Fibroblast of pulmonary artery (primary cell): Measurements from ENCODE around the gene GLIS1.

Experiments
- DNase-seq: peaks from one replicate; pipeline ENCODE4 v3.0.0-alpha.2; 2010; ENCODE audit warnings: low read depth
- H3K4me3 ChIP-seq: replicated peaks from 2 replicates; pipeline ENCODE4 v1.5.1; 2011; ENCODE audit warnings: low read depth, mild to moderate bottlenecking, control low read depth, low read length, moderate library complexity
- CTCF ChIP-seq: IDR thresholded peaks from 2 replicates; pipeline ENCODE4 v1.5.1; 2011; ENCODE audit warnings: mild to moderate bottlenecking, control low read depth, low read length, inconsistent platforms; ENCODE audit errors: missing control alignments

Gene GLIS1

GRCh38 chr1:53608071-53608470 lies 130.9 kb downstream of the GLIS1 start:
- H3K4me3 ChIP-seq = no peak overlapping the region
- TF ChIP-seq CTCF = no peak
- DNase-seq = no peak

GRCh38 chr1:53606651-53607051 lies 132.3 kb downstream of the GLIS1 start:
- TF ChIP-seq CTCF = no peak
- no peak overlapping the region for H3K4me3 ChIP-seq
- no peak for DNase-seq

GRCh38 chr1:53606197-53606596 lies 132.8 kb downstream of the GLIS1 start:
- no peak for DNase-seq
- TF ChIP-seq CTCF = no peak
- H3K4me3 ChIP-seq = no peak overlapping the region

- DNase-seq = no peak
- no peak for TF ChIP-seq CTCF
- H3K4me3 ChIP-seq = no peak overlapping the region
These were observed 133.8 kb downstream of the GLIS1 start for GRCh38 chr1:53605181-53605580.

- no peak overlapping the region for H3K4me3 ChIP-seq
- no peak for TF ChIP-seq CTCF
- DNase-seq = no peak
These were observed 134.6 kb downstream of the GLIS1 start for GRCh38 chr1:53604291-53604919.

GRCh38 chr1:53603431-53603830 lies 135.5 kb downstream of the GLIS1 start:
- DNase-seq = no peak
- no peak for TF ChIP-seq CTCF
- no peak overlapping the region for H3K4me3 ChIP-seq
